Mucosa of gallbladder (tissue), 1 donor: ENCODE measurements around the gene CAPN1. TPM values are rescaled to one million over a fixed set of nuclear protein-coding genes. Genes with fewer than 3 reads are reported as not detected.

Experiments used
- DNase-seq: peaks from one replicate; pipeline ENCODE4 v3.0.0-alpha.2; 2020; ENCODE audit warnings: low spot score
- total RNA-seq: library from RNA; stranded (reverse); gene quantifications from one replicate; pipeline ENCODE4 v1.2.1, GENCODE V29; 2021
- donor health status: DM: no; HTN: no; CAD: no.

Gene CAPN1
- total RNA-seq, 1 donor from 2014 or later, result 287 TPM

DNA sequence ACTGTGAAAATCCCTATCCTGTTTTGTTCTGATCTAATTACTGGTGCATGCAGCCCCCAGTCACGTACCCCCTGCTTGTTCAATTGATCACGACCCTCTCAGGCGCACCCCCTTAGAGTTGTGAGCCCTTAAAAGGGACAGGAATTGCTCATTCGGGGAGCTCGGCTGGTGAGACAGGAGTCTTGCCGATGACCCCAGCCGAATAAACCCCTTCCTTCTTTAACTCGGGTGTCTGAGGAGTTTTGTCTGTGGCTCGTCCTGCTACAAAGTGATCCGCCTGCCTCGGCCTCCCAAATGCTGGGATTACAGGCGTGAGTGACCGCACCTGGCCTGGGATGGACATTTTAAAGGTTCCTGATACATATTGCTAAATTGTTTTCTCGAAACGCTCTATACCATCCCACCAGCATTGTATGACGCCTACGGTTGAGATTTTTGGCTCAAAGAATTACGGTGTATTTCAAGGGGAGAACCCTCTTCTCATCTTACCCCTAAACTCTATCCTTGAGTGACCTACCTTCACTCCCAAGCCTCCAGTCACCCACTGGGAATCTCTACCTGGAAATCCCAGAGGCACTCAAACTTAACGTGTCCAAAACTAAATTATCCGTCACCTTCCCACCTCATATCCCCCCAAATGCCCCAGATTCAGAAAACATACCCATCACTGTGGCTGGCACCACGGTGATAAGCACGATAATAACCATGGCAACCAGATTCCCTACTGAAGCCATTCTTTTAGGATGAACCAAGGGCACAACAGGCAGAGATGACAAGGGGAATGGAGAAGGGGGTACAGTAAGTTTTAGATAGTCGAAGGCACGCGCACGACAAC, 79.2 kb downstream of the CAPN1 start:
- no peak for DNase-seq

Other genes with a start within 250 kb of the CAPN1 start
- 1.3 TPM for gene GPHA2, start 246.0 kb upstream of the CAPN1 start, total RNA-seq
- gene MAJIN, start 209.8 kb upstream of the CAPN1 start, total RNA-seq, result not detected
- gene BATF2, start 185.0 kb upstream of the CAPN1 start, total RNA-seq, result 5.5 TPM
- gene ARL2, start 167.8 kb upstream of the CAPN1 start, total RNA-seq, result 103 TPM
- gene SNX15, start 154.5 kb upstream of the CAPN1 start, total RNA-seq, result 39.4 TPM
- 9.9 TPM for gene SAC3D1, start 140.7 kb upstream of the CAPN1 start, total RNA-seq
- gene NAALADL1, start 123.4 kb upstream of the CAPN1 start, total RNA-seq, result 10.4 TPM
- 2.1 TPM for gene CDCA5, start 97.9 kb upstream of the CAPN1 start, total RNA-seq
- 44.4 TPM for gene ZFPL1, start 97.7 kb upstream of the CAPN1 start, total RNA-seq
- 116 TPM for gene VPS51, start 85.7 kb upstream of the CAPN1 start, total RNA-seq
- 184 TPM for gene TM7SF2, start 70.1 kb upstream of the CAPN1 start, total RNA-seq
- 15.1 TPM for gene ZNHIT2, start 64.2 kb upstream of the CAPN1 start, total RNA-seq
- 835 TPM for gene FAU, start 59.8 kb upstream of the CAPN1 start, total RNA-seq
- 46.5 TPM for gene MRPL49, start 59.6 kb upstream of the CAPN1 start, total RNA-seq
- gene SYVN1, start 47.4 kb upstream of the CAPN1 start, total RNA-seq, result 84.4 TPM
- not detected for gene SPDYC, start 11.7 kb upstream of the CAPN1 start, total RNA-seq
- gene POLA2, start 80.0 kb downstream of the CAPN1 start, total RNA-seq, result 8.7 TPM
- 21.5 TPM for gene CDC42EP2, start 132.9 kb downstream of the CAPN1 start, total RNA-seq
- gene DPF2, start 151.9 kb downstream of the CAPN1 start, total RNA-seq, result 62.6 TPM
- gene TIGD3, start 172.8 kb downstream of the CAPN1 start, total RNA-seq, result 0.29 TPM
- gene SLC25A45, start 200.7 kb downstream of the CAPN1 start, total RNA-seq, result 7.1 TPM
- 40.8 TPM for gene FRMD8, start 204.7 kb downstream of the CAPN1 start, total RNA-seq
- gene NEAT1, start 240.9 kb downstream of the CAPN1 start, total RNA-seq, result 1,012 TPM